Naive thymus-derived CD4-positive, alpha-beta T cell (primary cell): ENCODE results near the gene RNF150. TPM values are rescaled to one million over a fixed set of nuclear protein-coding genes. Genes with fewer than 3 reads are reported as not detected.

ENCODE experiments used
- ATAC-seq: fragments of 150-1000 bp; cut with Tn5 transposase; 2 replicates; pipeline ENCODE4 v1.10.0; 2021; ENCODE audit warnings: mild to moderate bottlenecking, moderate library complexity
- CTCF ChIA-PET: fragments of 350-600 bp; sonication (Branson Sonifier 250); formaldehyde crosslinking; loops from one replicate; lab custom pipeline; 2021; ENCODE audit warnings: antibody characterized with exemption; lab: Charles Lee
- POLR2A ChIA-PET: fragments of 350-600 bp; sonication (Branson Sonifier 250); formaldehyde crosslinking; loops from one replicate; lab custom pipeline; 2021; ENCODE audit warnings: antibody characterized with exemption, inconsistent platforms; lab: Charles Lee
- DNase-seq, 9 donors: peaks; one replicate each; pipeline versions ENCODE4 v3.0.0 to v3.0.0-alpha.2; 2020 to 2022; ENCODE audit warnings: mixed read lengths in 1 of 9
- H3K27ac ChIP-seq: one replicate; pipeline ENCODE4 v1.7.0; 2013; ENCODE audit warnings: mild to moderate bottlenecking, low read depth, low read length, moderate library complexity
- H3K27me3 ChIP-seq, 2 donors: one replicate each; pipeline ENCODE4 v1.7.0; 2013; ENCODE audit warnings: low read length in 2 of 2, mild to moderate bottlenecking in 2 of 2, moderate library complexity in 2 of 2; ENCODE audit not compliant: control insufficient read depth in 2 of 2, insufficient read depth in 2 of 2
- H3K36me3 ChIP-seq, 3 experiments: 1 replicate in 2 of 3; 2 replicates in 1 of 3; pipeline ENCODE4 v1.7.0; 2013; ENCODE audit warnings: low read length in 3 of 3, mild to moderate bottlenecking in 3 of 3, moderate library complexity in 1 of 3; ENCODE audit not compliant: insufficient read depth in 3 of 3, control insufficient read depth in 2 of 3
- H3K4me1 ChIP-seq, 2 donors: one replicate each; pipeline ENCODE4 v1.7.0; 2013; ENCODE audit warnings: low read length in 2 of 2, mild to moderate bottlenecking in 2 of 2, moderate library complexity in 1 of 2; ENCODE audit not compliant: control insufficient read depth in 2 of 2, insufficient read depth in 2 of 2
- H3K4me3 ChIP-seq: 2 replicates; pipeline ENCODE4 v1.7.0; 2013; ENCODE audit warnings: mild to moderate bottlenecking, low read length
- H3K9me3 ChIP-seq, 3 experiments: 1 replicate in 2 of 3; 2 replicates in 1 of 3; pipeline ENCODE4 v1.7.0; 2013; ENCODE audit warnings: low read length in 3 of 3; ENCODE audit not compliant: control insufficient read depth in 2 of 3
- H3K27ac Mint-ChIP-seq, 9 donors: one replicate each; pipeline ENCODE4 v1.8.0; 2020 to 2022; ENCODE audit warnings: mixed read lengths in 9 of 9, mild to moderate bottlenecking in 8 of 9, moderate library complexity in 5 of 9, inconsistent platforms in 2 of 9
- H3K27me3 Mint-ChIP-seq, 5 donors: one replicate each; pipeline ENCODE4 v1.8.0; 2021 to 2022; ENCODE audit warnings: mixed read lengths in 5 of 5, mild to moderate bottlenecking in 1 of 5
- H3K36me3 Mint-ChIP-seq, 5 donors: one replicate each; pipeline ENCODE4 v1.8.0; 2020 to 2022; ENCODE audit warnings: mixed read lengths in 5 of 5, mild to moderate bottlenecking in 3 of 5, inconsistent platforms in 1 of 5
- H3K4me1 Mint-ChIP-seq, 7 donors: one replicate each; pipeline ENCODE4 v1.8.0; 2020 to 2022; ENCODE audit warnings: mixed read lengths in 7 of 7, mild to moderate bottlenecking in 3 of 7, inconsistent platforms in 1 of 7
- H3K4me3 Mint-ChIP-seq, 10 donors: one replicate each; pipeline ENCODE4 v1.8.0; 2020 to 2022; ENCODE audit warnings: mild to moderate bottlenecking in 10 of 10, mixed read lengths in 10 of 10, moderate library complexity in 6 of 10, inconsistent platforms in 2 of 10
- H3K9me3 Mint-ChIP-seq, 11 donors: one replicate each; pipeline ENCODE4 v1.8.0; 2020 to 2022; ENCODE audit warnings: mixed read lengths in 11 of 11, mild to moderate bottlenecking in 4 of 11, inconsistent platforms in 1 of 11, moderate library complexity in 1 of 11
- intact Hi-C, 2 donors: fragments of 100-400 bp; cut with micrococcal nuclease; formaldehyde crosslinking; loops; one replicate each; pipeline ENCODE4 v1.15.1; 2023
- polyA plus RNA-seq, 2 donors: library from polyadenylated mRNA; unstranded; fragments of 300-500 nt; fragmentation: Illumina TruSeq; gene quantifications; one replicate each; pipeline ENCODE4 v1.2.3, GENCODE V29; 2021
- total RNA-seq, 6 experiments: library from RNA in 5 of 6; stranded (reverse) in 5 of 6; gene quantifications; 1 replicate in 5 of 6; 2 replicates in 1 of 6; pipeline ENCODE4 v1.2.3 and lab custom pipeline; 2021 to 2026

RNF150 gene
- total and polyA plus RNA-seq, 7 experiments from 2014 or later: 0.02 TPM; not detected in 6

DNA sequence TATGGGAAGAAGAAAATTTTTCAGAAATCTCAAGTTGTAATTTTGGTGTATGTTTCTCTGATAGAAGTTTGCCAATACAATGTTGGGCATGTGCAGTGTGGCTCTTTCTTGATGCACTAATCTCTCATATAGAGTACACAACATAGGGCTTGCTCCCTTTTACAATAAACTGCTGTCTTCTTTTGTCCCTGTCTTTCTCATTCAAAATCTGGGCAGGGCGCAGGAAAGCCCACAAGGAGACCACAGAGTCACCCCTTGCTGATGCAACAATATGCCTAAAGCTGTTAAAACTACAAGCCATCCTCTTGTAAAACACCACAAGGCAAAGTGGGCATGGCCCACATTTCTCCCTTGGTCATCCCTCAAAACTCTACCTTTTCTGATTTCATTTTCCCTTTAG lies 313.7 kb downstream of the RNF150 start:
- H3K4me1 Mint-ChIP-seq: peaks cover 0 to 1% (median 0%) of the 10 kb centered on the region in 7 donors
- no peak overlapping the region for H3K4me3 Mint-ChIP-seq
- peaks cover 0 to 6% (median 1%) of the 10 kb centered on the region in 11 donors for H3K9me3 Mint-ChIP-seq
- H3K27ac Mint-ChIP-seq: no peak overlapping the region
- H3K9me3 ChIP-seq: no peaks in the 10 kb centered on the region
- no peaks in the 10 kb centered on the region for H3K36me3 ChIP-seq
- H3K27me3 ChIP-seq: no peaks in the 10 kb centered on the region
- ChIA-PET POLR2A (no interaction called here), CTCF (no interaction called here)
- H3K36me3 Mint-ChIP-seq: no peaks in the 10 kb centered on the region
- intact Hi-C loops: no loop called here
- H3K27ac ChIP-seq: no peak overlapping the region
- peaks cover 0 to 9% (median 5%) of the 10 kb centered on the region in 5 donors for H3K27me3 Mint-ChIP-seq
- H3K4me1 ChIP-seq: no peaks in the 10 kb centered on the region
- no peak overlapping the region for H3K4me3 ChIP-seq
- no peak for DNase-seq
- no peak for ATAC-seq

DNA sequence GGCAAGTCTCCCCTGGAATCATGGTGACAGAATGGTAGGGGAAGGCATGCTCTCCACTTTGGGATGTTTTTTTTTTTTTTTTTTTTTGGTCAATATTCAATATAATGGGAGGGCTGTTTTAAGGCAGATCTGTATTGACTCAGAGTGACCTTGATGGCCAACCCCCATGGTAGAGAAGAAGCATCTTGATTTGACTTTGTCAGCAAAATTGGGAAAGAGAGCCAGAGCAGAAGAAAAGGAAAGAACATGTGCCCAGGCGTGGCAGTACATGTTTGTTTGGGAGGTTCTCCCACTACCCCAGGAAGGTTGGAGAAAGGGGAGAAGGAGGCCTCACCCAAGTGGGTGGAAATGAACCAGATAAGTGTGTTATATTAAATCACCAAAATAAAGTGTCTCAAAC lies 314.8 kb downstream of the RNF150 start:
- H3K4me1 Mint-ChIP-seq: peaks cover 0 to 1% (median 0%) of the 10 kb centered on the region in 7 donors
- peaks cover 0 to 5% (median 0%) of the 10 kb centered on the region in 11 donors for H3K9me3 Mint-ChIP-seq
- H3K4me1 ChIP-seq: no peaks in the 10 kb centered on the region
- ATAC-seq (no peak), DNase-seq (no peak)
- H3K27ac Mint-ChIP-seq: no peak overlapping the region
- no peak overlapping the region for H3K4me3 Mint-ChIP-seq
- ChIA-PET CTCF (interaction anchor here (0.7 kb wide), 1 partner anchor 59 kb away, joined by 3 read pairs; no protein-coding TSS in a partner anchor), POLR2A (no interaction called here)
- H3K27me3 Mint-ChIP-seq: peaks cover 0 to 9% (median 3%) of the 10 kb centered on the region in 5 donors
- no peaks in the 10 kb centered on the region for H3K27me3 ChIP-seq
- no peaks in the 10 kb centered on the region for H3K36me3 ChIP-seq
- no peak overlapping the region for H3K4me3 ChIP-seq
- no peak overlapping the region for H3K27ac ChIP-seq
- H3K9me3 ChIP-seq: no peaks in the 10 kb centered on the region
- H3K36me3 Mint-ChIP-seq: no peaks in the 10 kb centered on the region
- intact Hi-C loops: no loop called here

DNA sequence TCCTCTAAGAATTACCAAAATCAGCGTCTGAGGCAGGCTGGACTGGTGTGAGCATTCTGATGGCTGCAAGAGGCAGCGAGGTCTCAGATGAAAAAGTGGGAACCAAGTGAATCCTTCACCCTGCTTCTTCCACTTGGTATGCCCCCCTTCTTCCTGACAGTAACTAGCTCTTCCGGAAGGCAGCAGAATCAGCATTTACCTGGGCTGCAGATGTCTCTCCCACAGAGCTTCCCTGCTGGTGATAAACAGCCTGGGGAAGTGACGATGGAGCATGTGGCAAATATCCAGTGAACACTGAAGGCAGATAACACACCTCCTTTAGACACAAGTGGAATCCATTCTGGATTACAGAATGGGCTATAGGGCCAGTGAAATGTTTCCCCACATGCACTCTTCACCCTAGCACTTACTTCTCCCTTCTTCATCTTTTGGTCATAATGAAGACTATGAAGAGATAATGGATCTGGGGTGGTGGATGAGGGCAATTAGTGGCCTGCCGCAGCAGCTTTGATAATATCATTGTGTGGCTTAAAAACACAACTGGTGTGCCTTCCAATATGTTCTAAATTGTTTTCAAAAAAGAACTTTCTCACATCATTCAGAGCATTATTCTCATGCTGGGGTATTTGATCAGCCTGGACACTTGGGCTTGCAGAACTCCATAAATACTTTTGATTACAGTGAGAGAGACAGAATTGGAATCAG lies 316.3 kb downstream of the RNF150 start:
- CTCF ChIA-PET: no interaction called here
- Histone ChIP-seq H3K36me3 (no peaks in the 10 kb centered on the region), H3K4me1 (no peaks in the 10 kb centered on the region), H3K9me3 (no peaks in the 10 kb centered on the region), H3K27me3 (no peaks in the 10 kb centered on the region), H3K4me3 (no peak overlapping the region), H3K27ac (no peak overlapping the region)
- H3K9me3 Mint-ChIP-seq: peaks cover 0 to 5% (median 0%) of the 10 kb centered on the region in 11 donors
- ATAC-seq (no peak), DNase-seq (no peak)
- H3K36me3 Mint-ChIP-seq: no peaks in the 10 kb centered on the region
- H3K4me3 Mint-ChIP-seq: no peak overlapping the region
- peaks cover 0 to 1% (median 0%) of the 10 kb centered on the region in 7 donors for H3K4me1 Mint-ChIP-seq
- intact Hi-C loops: no loop called here
- POLR2A ChIA-PET: no interaction called here
- H3K27ac Mint-ChIP-seq: no peak overlapping the region
- H3K27me3 Mint-ChIP-seq: peaks cover 3 to 11% (median 4%) of the 10 kb centered on the region in 5 donors

DNA sequence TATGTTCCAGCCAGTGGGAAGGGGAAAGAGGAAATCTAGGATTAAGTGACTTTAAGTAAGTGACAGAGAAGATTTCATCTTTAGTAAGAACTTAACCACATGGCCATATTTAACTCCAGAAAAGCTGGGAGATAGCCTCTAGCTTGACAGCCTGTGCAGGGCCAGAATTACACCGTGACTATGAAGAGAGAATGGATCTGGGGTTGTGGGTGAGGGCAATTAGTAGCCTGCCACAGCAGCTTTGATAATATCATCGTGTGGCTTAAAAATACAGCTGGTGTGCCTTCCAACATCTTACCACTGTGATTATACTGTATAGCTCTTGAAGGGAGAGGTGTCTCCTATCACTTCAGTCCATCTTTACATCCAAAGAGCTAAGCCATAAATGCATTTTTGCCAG lies 319.5 kb downstream of the RNF150 start:
- no peaks in the 10 kb centered on the region for H3K36me3 ChIP-seq
- H3K4me3 Mint-ChIP-seq: no peak overlapping the region
- ChIA-PET CTCF (no interaction called here), POLR2A (no interaction called here)
- DNase-seq (no peak), ATAC-seq (no peak)
- H3K4me1 ChIP-seq: no peaks in the 10 kb centered on the region
- no peaks in the 10 kb centered on the region for H3K9me3 ChIP-seq
- H3K27ac Mint-ChIP-seq: no peak overlapping the region
- H3K36me3 Mint-ChIP-seq: no peaks in the 10 kb centered on the region
- H3K27me3 Mint-ChIP-seq: peaks cover 4 to 25% (median 10%) of the 10 kb centered on the region in 5 donors
- H3K4me1 Mint-ChIP-seq: peaks cover 0 to 1% (median 0%) of the 10 kb centered on the region in 7 donors
- H3K4me3 ChIP-seq: no peak overlapping the region
- H3K9me3 Mint-ChIP-seq: peaks cover 0 to 3% (median 0%) of the 10 kb centered on the region in 11 donors
- intact Hi-C loops: no loop called here
- H3K27me3 ChIP-seq: no peaks in the 10 kb centered on the region
- no peak overlapping the region for H3K27ac ChIP-seq

DNA sequence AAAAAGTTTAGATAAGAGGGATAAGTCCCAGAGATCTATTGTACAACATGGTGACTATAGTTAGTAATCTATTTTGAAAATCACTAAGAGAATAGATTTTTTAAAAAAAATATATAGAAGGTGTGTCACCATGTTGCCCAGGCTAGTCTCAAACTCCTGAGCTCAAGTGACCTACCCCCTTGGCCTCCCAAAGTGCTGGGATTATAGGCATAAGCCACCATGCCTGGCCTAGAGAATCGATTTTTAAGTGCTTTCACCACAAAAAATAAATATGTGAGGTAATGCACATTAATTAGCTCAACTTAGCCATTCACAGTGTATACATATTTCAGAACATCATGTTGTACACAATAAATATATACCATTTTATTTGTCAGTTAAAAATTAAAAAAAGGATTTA lies 320.4 kb downstream of the RNF150 start:
- intact Hi-C loops: no loop called here
- no peak overlapping the region for H3K27ac Mint-ChIP-seq
- H3K9me3 Mint-ChIP-seq: peaks cover 0 to 3% (median 0%) of the 10 kb centered on the region in 11 donors
- CTCF ChIA-PET: no interaction called here
- POLR2A ChIA-PET: no interaction called here
- no peaks in the 10 kb centered on the region for H3K27me3 ChIP-seq
- H3K9me3 ChIP-seq: no peaks in the 10 kb centered on the region
- H3K27ac ChIP-seq: no peak overlapping the region
- H3K4me1 Mint-ChIP-seq: peaks cover 0 to 3% (median 0%) of the 10 kb centered on the region in 7 donors
- H3K27me3 Mint-ChIP-seq: peaks cover 3 to 25% (median 13%) of the 10 kb centered on the region in 5 donors
- no peaks in the 10 kb centered on the region for H3K4me1 ChIP-seq
- no peak overlapping the region for H3K4me3 ChIP-seq
- no peaks in the 10 kb centered on the region for H3K36me3 Mint-ChIP-seq
- no peak overlapping the region for H3K4me3 Mint-ChIP-seq
- DNase-seq (no peak), ATAC-seq (no peak)
- H3K36me3 ChIP-seq: no peaks in the 10 kb centered on the region

DNA sequence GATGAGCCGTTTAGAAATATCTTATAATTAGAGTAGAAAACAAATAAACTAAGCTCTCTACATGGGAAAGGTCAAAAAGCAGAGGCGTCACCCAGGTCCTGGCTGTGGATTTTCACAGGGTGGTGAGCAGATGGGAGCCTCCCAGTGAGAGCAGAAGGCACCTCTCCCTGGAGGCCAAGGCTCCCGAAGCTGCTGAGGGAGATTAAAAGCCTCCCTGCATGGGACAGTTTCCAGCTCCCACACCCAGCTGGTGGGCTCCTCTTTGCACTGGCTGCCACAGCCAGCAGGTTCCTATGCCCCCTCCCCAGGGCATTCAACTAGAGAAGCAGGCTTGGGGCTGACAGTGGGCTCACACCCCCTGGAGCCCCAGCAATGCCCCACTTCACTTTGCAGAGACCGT lies 321.8 kb downstream of the RNF150 start:
- ATAC-seq (no peak), DNase-seq (no peak)
- Histone ChIP-seq H3K36me3 (no peaks in the 10 kb centered on the region), H3K4me3 (no peak overlapping the region), H3K4me1 (no peaks in the 10 kb centered on the region), H3K27ac (no peak overlapping the region), H3K27me3 (no peaks in the 10 kb centered on the region), H3K9me3 (no peaks in the 10 kb centered on the region)
- Mint-ChIP-seq H3K4me1 (peaks cover 0 to 1% (median 0%) of the 10 kb centered on the region in 7 donors), H3K4me3 (no peak overlapping the region), H3K27me3 (peaks cover 6 to 30% (median 19%) of the 10 kb centered on the region in 5 donors), H3K36me3 (no peaks in the 10 kb centered on the region), H3K27ac (no peak overlapping the region), H3K9me3 (peaks cover 0 to 1% (median 0%) of the 10 kb centered on the region in 11 donors)
- ChIA-PET CTCF (no interaction called here), POLR2A (no interaction called here)
- intact Hi-C loops: no loop called here
